GM21526 (cell line): ENCODE measurements around the gene AOPEP.

ENCODE experiments used
- ATAC-seq: cut with Tn5 transposase; IDR thresholded peaks from one replicate; pipeline ENCODE4 v1.9.1; 2021; ENCODE audit warnings: moderate library complexity; ENCODE audit not compliant: unreplicated experiment, low FRiP score

Gene AOPEP

GRCh38 chr9:94887721-94888120 lies 161.2 kb downstream of the AOPEP start:
- no peak for ATAC-seq

- ATAC-seq = no peak
These were observed 162.3 kb downstream of the AOPEP start for GRCh38 chr9:94888775-94889174.

- ATAC-seq = no peak
These were observed 163.1 kb downstream of the AOPEP start for GRCh38 chr9:94889628-94890027.

- no peak for ATAC-seq
These were observed 164.7 kb downstream of the AOPEP start for GRCh38 chr9:94891183-94891582.

- no peak for ATAC-seq
These were observed 166.2 kb downstream of the AOPEP start for GRCh38 chr9:94892675-94893074.

- no peak for ATAC-seq
These were observed 167.7 kb downstream of the AOPEP start for GRCh38 chr9:94894094-94894699.

GRCh38 chr9:94895668-94896067 lies 169.2 kb downstream of the AOPEP start:
- ATAC-seq = no peak

- no peak for ATAC-seq
These were observed 170.0 kb downstream of the AOPEP start for GRCh38 chr9:94896512-94896911.

GRCh38 chr9:94899464-94900221 lies 173.1 kb downstream of the AOPEP start:
- ATAC-seq = no peak

GRCh38 chr9:94900222-94901018 lies 173.9 kb downstream of the AOPEP start:
- no peak for ATAC-seq

GRCh38 chr9:94901019-94901363 lies 174.5 kb downstream of the AOPEP start:
- no peak for ATAC-seq

- no peak for ATAC-seq
These were observed 177.5 kb downstream of the AOPEP start for GRCh38 chr9:94903961-94904421.

GRCh38 chr9:94904806-94905205 lies 178.3 kb downstream of the AOPEP start:
- ATAC-seq = no peak

- no peak for ATAC-seq
These were observed 179.1 kb downstream of the AOPEP start for GRCh38 chr9:94905606-94906005.

GRCh38 chr9:94906181-94906580 lies 179.7 kb downstream of the AOPEP start:
- ATAC-seq = no peak

- ATAC-seq = no peak
These were observed 180.2 kb downstream of the AOPEP start for GRCh38 chr9:94906713-94907112.

GRCh38 chr9:94907264-94907936 lies 180.9 kb downstream of the AOPEP start:
- no peak for ATAC-seq

GRCh38 chr9:94908011-94908563 lies 181.6 kb downstream of the AOPEP start:
- no peak for ATAC-seq

- no peak for ATAC-seq
These were observed 182.2 kb downstream of the AOPEP start for GRCh38 chr9:94908583-94909249.

GRCh38 chr9:94909250-94909894 lies 182.9 kb downstream of the AOPEP start:
- no peak for ATAC-seq
